NT2/D1 (cell line): ENCODE data around the gene MGAT5B.

Experiments
- SUZ12 ChIP-seq: IDR thresholded peaks from 2 replicates; pipeline ENCODE4 v1.6.1; 2011; ENCODE audit not compliant: insufficient read length, insufficient read depth; ENCODE audit errors: extremely low read depth
- ZNF274 ChIP-seq: IDR thresholded peaks from 2 replicates; pipeline ENCODE4 v1.6.1; 2011; ENCODE audit warnings: mild to moderate bottlenecking, low read depth, low read length

DNA sequence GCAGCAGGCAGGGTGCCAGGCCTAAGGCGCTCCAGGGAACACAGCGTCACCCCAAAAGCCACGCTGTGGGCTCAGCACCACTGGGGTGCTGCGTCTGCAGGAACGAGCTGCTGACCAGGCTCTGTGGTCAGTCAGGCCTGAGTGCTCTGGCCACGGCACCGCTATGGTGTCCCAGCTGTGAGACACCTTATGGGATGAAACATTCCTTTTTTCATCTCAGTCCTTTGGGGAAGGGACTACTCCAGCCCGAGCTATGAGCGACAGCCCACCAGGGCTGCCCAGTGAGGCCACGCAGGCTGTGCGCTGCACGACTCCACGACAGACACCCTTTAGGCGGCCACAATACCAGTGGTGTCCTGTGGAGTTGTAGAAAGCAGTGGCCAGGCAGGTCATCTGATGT lies 11.1 kb downstream of the MGAT5B start:
- TF ChIP-seq ZNF274: no peak
- no peak for TF ChIP-seq SUZ12
